Testis (tissue), 2 donors: Measurements from ENCODE around the gene C1QL4.

ENCODE experiments used
- POLR2A ChIP-seq: fragments of 450-650 bp; IDR thresholded peaks from one replicate; pipeline ENCODE4 v1.6.1; 2017; ENCODE audit warnings: antibody characterized with exemption, mild to moderate bottlenecking, moderate library complexity
- TF ChIP-seq, protein P1 (sequence below), 3 experiments: fragments of 450-650 bp in 2 of 3; fragments of 200-600 bp in 1 of 3; sonication (generic) in 1 of 3; IDR thresholded peaks; one replicate each; pipeline ENCODE4 v1.5.1; 2016 to 2019; ENCODE audit warnings: antibody characterized with exemption in 3 of 3, mild to moderate bottlenecking in 2 of 3, moderate library complexity in 1 of 3

GRCh38 chr12:49341777-49342065, 4.7 kb upstream of the C1QL4 start:
- TF ChIP-seq, protein P1, sequence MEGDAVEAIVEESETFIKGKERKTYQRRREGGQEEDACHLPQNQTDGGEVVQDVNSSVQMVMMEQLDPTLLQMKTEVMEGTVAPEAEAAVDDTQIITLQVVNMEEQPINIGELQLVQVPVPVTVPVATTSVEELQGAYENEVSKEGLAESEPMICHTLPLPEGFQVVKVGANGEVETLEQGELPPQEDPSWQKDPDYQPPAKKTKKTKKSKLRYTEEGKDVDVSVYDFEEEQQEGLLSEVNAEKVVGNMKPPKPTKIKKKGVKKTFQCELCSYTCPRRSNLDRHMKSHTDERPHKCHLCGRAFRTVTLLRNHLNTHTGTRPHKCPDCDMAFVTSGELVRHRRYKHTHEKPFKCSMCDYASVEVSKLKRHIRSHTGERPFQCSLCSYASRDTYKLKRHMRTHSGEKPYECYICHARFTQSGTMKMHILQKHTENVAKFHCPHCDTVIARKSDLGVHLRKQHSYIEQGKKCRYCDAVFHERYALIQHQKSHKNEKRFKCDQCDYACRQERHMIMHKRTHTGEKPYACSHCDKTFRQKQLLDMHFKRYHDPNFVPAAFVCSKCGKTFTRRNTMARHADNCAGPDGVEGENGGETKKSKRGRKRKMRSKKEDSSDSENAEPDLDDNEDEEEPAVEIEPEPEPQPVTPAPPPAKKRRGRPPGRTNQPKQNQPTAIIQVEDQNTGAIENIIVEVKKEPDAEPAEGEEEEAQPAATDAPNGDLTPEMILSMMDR (IDR thresholded peaks at IDR 0.05), result no peak
- no peak for TF ChIP-seq POLR2A
